ENCODE data around the gene CASQ1.

Gene CASQ1

GRCh38 chr1:160161965-160162705 is 28.2 kb upstream of the CASQ1 start:
- no peak for TF ChIP-seq POLR2A (IDR thresholded peaks at IDR 0.05; ENCODE audit: low read depth, low read length)
- DNase-seq (ENCODE audit: insufficient read length, low spot score) (peak; percentile 29), FAIRE-seq (no peak)

- TF ChIP-seq POLR2A (IDR thresholded peaks at IDR 0.05; ENCODE audit: low read depth, low read length): no peak
- DNase-seq (ENCODE audit: insufficient read length, low spot score): no peak
- FAIRE-seq: no peak
Observed at GRCh38 chr1:160162931-160163330, 27.4 kb upstream of the CASQ1 start.

- no peak for TF ChIP-seq POLR2A (IDR thresholded peaks at IDR 0.05; ENCODE audit: low read depth, low read length)
- FAIRE-seq (no peak), DNase-seq (ENCODE audit: insufficient read length, low spot score) (no peak)
Observed at GRCh38 chr1:160163615-160164014, 26.8 kb upstream of the CASQ1 start.

GRCh38 chr1:160164121-160164520 is 26.3 kb upstream of the CASQ1 start:
- no peak for FAIRE-seq
- DNase-seq (ENCODE audit: insufficient read length, low spot score): no peak
- no peak for TF ChIP-seq POLR2A (IDR thresholded peaks at IDR 0.05; ENCODE audit: low read depth, low read length)

- FAIRE-seq (no peak), DNase-seq (ENCODE audit: insufficient read length, low spot score) (no peak)
- TF ChIP-seq POLR2A (IDR thresholded peaks at IDR 0.05; ENCODE audit: low read depth, low read length): no peak
Observed at GRCh38 chr1:160166166-160166868, 24.1 kb upstream of the CASQ1 start.

GRCh38 chr1:160167056-160167455 is 23.3 kb upstream of the CASQ1 start:
- DNase-seq (ENCODE audit: insufficient read length, low spot score) (no peak), FAIRE-seq (no peak)
- TF ChIP-seq POLR2A (IDR thresholded peaks at IDR 0.05; ENCODE audit: low read depth, low read length): no peak

GRCh38 chr1:160167580-160167979 is 22.8 kb upstream of the CASQ1 start:
- FAIRE-seq (no peak), DNase-seq (ENCODE audit: insufficient read length, low spot score) (peak; percentile 41)
- TF ChIP-seq POLR2A (IDR thresholded peaks at IDR 0.05; ENCODE audit: low read depth, low read length): no peak

- TF ChIP-seq POLR2A (IDR thresholded peaks at IDR 0.05; ENCODE audit: low read depth, low read length): no peak
- no peak for DNase-seq (ENCODE audit: insufficient read length, low spot score)
- FAIRE-seq: no peak
Observed at GRCh38 chr1:160168016-160168415, 22.4 kb upstream of the CASQ1 start.

- FAIRE-seq (no peak), DNase-seq (ENCODE audit: insufficient read length, low spot score) (no peak)
- TF ChIP-seq POLR2A (IDR thresholded peaks at IDR 0.05; ENCODE audit: low read depth, low read length): no peak
Observed at GRCh38 chr1:160168609-160169369, 21.6 kb upstream of the CASQ1 start.

GRCh38 chr1:160169553-160170399 is 20.6 kb upstream of the CASQ1 start:
- no peak for DNase-seq (ENCODE audit: insufficient read length, low spot score)
- no peak for TF ChIP-seq POLR2A (IDR thresholded peaks at IDR 0.05; ENCODE audit: low read depth, low read length)
- no peak for FAIRE-seq

- no peak for TF ChIP-seq POLR2A (IDR thresholded peaks at IDR 0.05; ENCODE audit: low read depth, low read length)
- FAIRE-seq: no peak
- DNase-seq (ENCODE audit: insufficient read length, low spot score): peak; percentile 76
Observed at GRCh38 chr1:160171354-160171753, 19.0 kb upstream of the CASQ1 start.

GRCh38 chr1:160171980-160172379 is 18.4 kb upstream of the CASQ1 start:
- no peak for FAIRE-seq
- no peak for DNase-seq (ENCODE audit: insufficient read length, low spot score)
- no peak for TF ChIP-seq POLR2A (IDR thresholded peaks at IDR 0.05; ENCODE audit: low read depth, low read length)

- no peak for TF ChIP-seq POLR2A (IDR thresholded peaks at IDR 0.05; ENCODE audit: low read depth, low read length)
- FAIRE-seq (no peak), DNase-seq (ENCODE audit: insufficient read length, low spot score) (no peak)
Observed at GRCh38 chr1:160177231-160177630, 13.1 kb upstream of the CASQ1 start.

All from H54 (cell line).